SK-N-SH treated with all-trans-retinoic acid at 6 μM for 48 hours (cell line): ENCODE measurements around the gene MARK3.

ENCODE experiments used
- ATAC-seq: fragments of 200-7000 bp; cut with Tn5 transposase; 3 replicates; pipeline ENCODE4 v1.9.1; 2020; ENCODE audit warnings: mild to moderate bottlenecking, moderate library complexity
- ARNTL ChIP-seq: fragments of 450-650 bp; formaldehyde crosslinking; IDR thresholded peaks from 2 replicates; pipeline ENCODE4 v1.5.0; 2020; ENCODE audit warnings: low read depth, mild to moderate bottlenecking, moderate library complexity, borderline replicate concordance
- BACH2 ChIP-seq: fragments of 250-450 bp; sonication (Bioruptor Pico); IDR thresholded peaks from 2 replicates; pipeline ENCODE4 v1.9.0; 2021; ENCODE audit warnings: mild to moderate bottlenecking, borderline replicate concordance
- CSDC2 ChIP-seq: fragments of 250-450 bp; sonication (Bioruptor Pico); IDR thresholded peaks from 2 replicates; pipeline ENCODE4 v1.5.0; 2020; ENCODE audit warnings: mild to moderate bottlenecking, moderate library complexity
- ESRRG ChIP-seq: fragments of 250-450 bp; sonication (Bioruptor Pico); IDR thresholded peaks from 2 replicates; pipeline ENCODE4 v1.6.1; 2021; ENCODE audit warnings: mild to moderate bottlenecking
- ISL1 ChIP-seq: fragments of 250-450 bp; sonication (Bioruptor Pico); IDR thresholded peaks from 2 replicates; pipeline ENCODE4 v2.1.2; 2022; ENCODE audit warnings: mild to moderate bottlenecking, moderate library complexity
- PPARA ChIP-seq: fragments of 250-450 bp; sonication (Bioruptor Pico); IDR thresholded peaks from 2 replicates; pipeline ENCODE4 v1.5.0; 2020; ENCODE audit warnings: mild to moderate bottlenecking, borderline replicate concordance
- RARB ChIP-seq: fragments of 250-450 bp; sonication (Bioruptor Pico); IDR thresholded peaks from 2 replicates; pipeline ENCODE4 v1.8.0; 2021; ENCODE audit warnings: mild to moderate bottlenecking, moderate library complexity
- SNAI2 ChIP-seq: fragments of 250-450 bp; sonication (Bioruptor Pico); IDR thresholded peaks from 2 replicates; pipeline ENCODE4 v1.5.0; 2020; ENCODE audit warnings: mild to moderate bottlenecking, moderate library complexity
- TCF4 ChIP-seq: fragments of 250-450 bp; sonication (Bioruptor Pico); IDR thresholded peaks from 2 replicates; pipeline ENCODE4 v1.8.0; 2021; ENCODE audit warnings: mild to moderate bottlenecking, moderate library complexity, borderline replicate concordance
- ZC3H10 ChIP-seq: fragments of 250-450 bp; sonication (Bioruptor Pico); IDR thresholded peaks from 2 replicates; pipeline ENCODE4 v1.5.1; 2021; ENCODE audit warnings: mild to moderate bottlenecking, moderate library complexity
- ZFP3 ChIP-seq: fragments of 250-450 bp; sonication (Bioruptor Pico); IDR thresholded peaks from 2 replicates; pipeline ENCODE4 v1.5.0; 2020; ENCODE audit warnings: mild to moderate bottlenecking, moderate library complexity
- ZFP30 ChIP-seq: fragments of 450-650 bp; formaldehyde crosslinking; IDR thresholded peaks from 2 replicates; pipeline ENCODE4 v1.5.0; 2022; ENCODE audit warnings: mild to moderate bottlenecking, moderate library complexity
- ZNF565 ChIP-seq: fragments of 450-650 bp; formaldehyde crosslinking; conservative IDR thresholded peaks from 2 replicates; pipeline ENCODE4 v1.5.0; 2020; ENCODE audit warnings: low read depth, mild to moderate bottlenecking, moderate library complexity
- ZNF70 ChIP-seq: fragments of 450-650 bp; formaldehyde crosslinking; IDR thresholded peaks from 2 replicates; pipeline ENCODE4 v1.5.0; 2020; ENCODE audit warnings: mild to moderate bottlenecking, moderate library complexity
- ZNF8 ChIP-seq: fragments of 450-650 bp; formaldehyde crosslinking; IDR thresholded peaks from 2 replicates; pipeline ENCODE4 v1.5.0; 2020; ENCODE audit warnings: mild to moderate bottlenecking, moderate library complexity
- TF ChIP-seq, protein P1 (sequence below): fragments of 250-450 bp; sonication (Bioruptor Pico); IDR thresholded peaks from 2 replicates; pipeline ENCODE4 v1.5.1; 2020; ENCODE audit warnings: low read depth, mild to moderate bottlenecking, moderate library complexity
- TF ChIP-seq, protein P2 (sequence below): fragments of 250-450 bp; sonication (Bioruptor Pico); IDR thresholded peaks from 2 replicates; pipeline ENCODE4 v1.8.0; 2021; ENCODE audit warnings: low read depth, mild to moderate bottlenecking, moderate library complexity, borderline replicate concordance
- TF ChIP-seq, protein P3 (sequence below): fragments of 250-450 bp; sonication (Bioruptor Pico); IDR thresholded peaks from 2 replicates; pipeline ENCODE4 v1.5.1; 2021; ENCODE audit warnings: mild to moderate bottlenecking, moderate library complexity
- TF ChIP-seq, protein P4 (sequence below): fragments of 250-450 bp; sonication (Bioruptor Pico); IDR thresholded peaks from 2 replicates; pipeline ENCODE4 v1.5.0; 2020; ENCODE audit warnings: mild to moderate bottlenecking, moderate library complexity
- TF ChIP-seq, protein P5 (sequence below): fragments of 250-450 bp; sonication (Bioruptor Pico); IDR thresholded peaks from 2 replicates; pipeline ENCODE4 v1.8.0; 2020; ENCODE audit warnings: mild to moderate bottlenecking, moderate library complexity, borderline replicate concordance

Gene MARK3

DNA sequence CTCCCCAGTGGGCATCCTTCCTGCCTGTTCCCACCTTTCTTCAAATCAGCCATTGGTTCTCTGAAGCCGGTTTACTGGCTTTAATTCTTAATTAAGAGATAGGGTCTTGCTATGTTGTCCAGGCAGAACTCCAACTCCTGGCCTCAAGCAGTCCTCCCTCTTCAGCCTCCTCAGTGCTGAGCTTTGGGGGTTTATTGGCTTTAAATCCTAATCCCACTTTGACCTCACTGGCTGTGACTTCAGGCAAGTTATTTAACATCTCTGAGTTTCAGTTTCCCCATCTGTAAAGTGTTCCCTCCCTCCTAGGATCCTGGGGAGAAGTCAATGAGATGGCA, 141.7 kb downstream of the MARK3 start:
- TF ChIP-seq TCF4 (CRISPR knock-in tag) = no peak
- TF ChIP-seq PPARA (CRISPR knock-in tag) = no peak
- no peak for TF ChIP-seq ZNF70 (CRISPR knock-in tag)
- TF ChIP-seq, protein P1, sequence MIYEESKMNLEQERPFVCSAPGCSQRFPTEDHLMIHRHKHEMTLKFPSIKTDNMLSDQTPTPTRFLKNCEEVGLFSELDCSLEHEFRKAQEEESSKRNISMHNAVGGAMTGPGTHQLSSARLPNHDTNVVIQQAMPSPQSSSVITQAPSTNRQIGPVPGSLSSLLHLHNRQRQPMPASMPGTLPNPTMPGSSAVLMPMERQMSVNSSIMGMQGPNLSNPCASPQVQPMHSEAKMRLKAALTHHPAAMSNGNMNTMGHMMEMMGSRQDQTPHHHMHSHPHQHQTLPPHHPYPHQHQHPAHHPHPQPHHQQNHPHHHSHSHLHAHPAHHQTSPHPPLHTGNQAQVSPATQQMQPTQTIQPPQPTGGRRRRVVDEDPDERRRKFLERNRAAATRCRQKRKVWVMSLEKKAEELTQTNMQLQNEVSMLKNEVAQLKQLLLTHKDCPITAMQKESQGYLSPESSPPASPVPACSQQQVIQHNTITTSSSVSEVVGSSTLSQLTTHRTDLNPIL (CRISPR knock-in tag) = no peak
- TF ChIP-seq ZFP3 (CRISPR knock-in tag) = no peak
- no peak for TF ChIP-seq ISL1 (CRISPR knock-in tag)
- TF ChIP-seq ESRRG (CRISPR knock-in tag) = no peak
- TF ChIP-seq, all 23 proteins: peak for 0
- ATAC-seq = no peak

DNA sequence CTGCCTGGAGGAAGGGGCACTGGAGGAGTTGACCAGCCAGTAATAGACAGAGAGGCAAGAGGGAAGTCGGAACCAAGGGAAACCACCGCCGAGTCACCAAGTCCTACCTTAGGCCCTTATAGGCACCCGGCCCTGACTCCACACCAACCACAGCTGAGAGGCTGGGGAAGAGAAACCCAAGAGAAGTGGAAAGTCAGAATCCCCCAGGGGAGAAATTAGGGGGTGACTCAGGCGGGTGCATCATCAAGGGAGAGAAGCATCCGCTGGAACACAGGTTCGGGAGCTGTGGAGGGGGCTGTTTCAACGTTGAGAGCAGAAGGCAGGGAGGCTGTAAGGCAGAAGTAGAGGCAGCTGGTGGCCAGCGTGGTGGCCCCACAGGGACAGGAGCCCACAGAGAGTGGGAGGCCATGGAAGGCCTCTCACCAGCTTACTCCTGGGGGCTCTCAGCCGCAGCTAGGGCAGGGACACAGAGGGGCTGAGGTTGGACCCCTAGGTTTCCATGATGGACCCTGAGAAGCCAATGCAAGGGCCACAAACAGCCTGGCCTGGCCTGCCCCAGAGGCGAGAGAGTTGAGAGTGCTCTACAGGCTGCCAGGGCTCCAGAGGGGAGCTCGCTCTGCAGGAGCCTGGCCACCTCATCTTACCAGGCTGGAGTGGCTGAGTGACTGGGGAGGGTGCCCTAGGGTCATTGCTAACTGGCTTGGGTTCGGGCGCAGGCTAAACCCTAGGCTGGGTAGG, 142.4 kb downstream of the MARK3 start:
- ATAC-seq = no peak
- TF ChIP-seq ZC3H10 (CRISPR knock-in tag) (no peak), ISL1 (CRISPR knock-in tag) (no peak), TCF4 (CRISPR knock-in tag) (no peak)

DNA sequence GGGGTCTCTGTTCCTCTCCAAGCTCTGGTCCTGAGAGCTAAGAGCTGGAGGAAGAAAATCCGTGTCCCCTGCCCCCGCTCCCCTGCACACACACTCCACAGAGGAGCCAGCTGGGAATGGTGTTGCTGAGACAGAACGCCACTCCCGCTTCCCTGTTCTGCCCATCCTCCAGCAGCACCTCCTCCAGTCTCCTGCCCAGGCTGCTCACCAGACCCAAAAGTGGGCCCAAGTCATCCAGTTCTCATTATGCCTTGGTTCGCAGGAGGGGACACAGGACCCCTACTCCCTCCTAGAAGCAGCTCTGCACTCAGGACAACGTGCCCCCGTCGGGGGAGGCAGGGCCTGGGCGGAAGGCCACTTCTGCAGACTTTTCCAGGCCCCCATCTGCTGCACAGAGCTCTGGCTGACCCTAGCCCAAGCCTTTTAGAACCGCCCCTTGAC, 143.0 kb downstream of the MARK3 start:
- ATAC-seq = peak; percentile 6; the same call in 1 of the 3 replicates
- no peak for TF ChIP-seq SNAI2 (CRISPR knock-in tag)
- no peak for TF ChIP-seq BACH2 (CRISPR knock-in tag)
- TF ChIP-seq, protein P2, sequence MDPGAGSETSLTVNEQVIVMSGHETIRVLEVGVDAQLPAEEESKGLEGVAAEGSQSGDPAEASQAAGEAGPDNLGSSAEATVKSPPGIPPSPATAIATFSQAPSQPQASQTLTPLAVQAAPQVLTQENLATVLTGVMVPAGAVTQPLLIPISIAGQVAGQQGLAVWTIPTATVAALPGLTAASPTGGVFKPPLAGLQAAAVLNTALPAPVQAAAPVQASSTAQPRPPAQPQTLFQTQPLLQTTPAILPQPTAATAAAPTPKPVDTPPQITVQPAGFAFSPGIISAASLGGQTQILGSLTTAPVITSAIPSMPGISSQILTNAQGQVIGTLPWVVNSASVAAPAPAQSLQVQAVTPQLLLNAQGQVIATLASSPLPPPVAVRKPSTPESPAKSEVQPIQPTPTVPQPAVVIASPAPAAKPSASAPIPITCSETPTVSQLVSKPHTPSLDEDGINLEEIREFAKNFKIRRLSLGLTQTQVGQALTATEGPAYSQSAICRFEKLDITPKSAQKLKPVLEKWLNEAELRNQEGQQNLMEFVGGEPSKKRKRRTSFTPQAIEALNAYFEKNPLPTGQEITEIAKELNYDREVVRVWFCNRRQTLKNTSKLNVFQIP (CRISPR knock-in tag) = no peak
- no peak for TF ChIP-seq TCF4 (CRISPR knock-in tag)
- no peak for TF ChIP-seq RARB (CRISPR knock-in tag)
- TF ChIP-seq ZNF565 (CRISPR knock-in tag) = no peak
- no peak for TF ChIP-seq ARNTL (CRISPR knock-in tag)
- TF ChIP-seq, protein P3, sequence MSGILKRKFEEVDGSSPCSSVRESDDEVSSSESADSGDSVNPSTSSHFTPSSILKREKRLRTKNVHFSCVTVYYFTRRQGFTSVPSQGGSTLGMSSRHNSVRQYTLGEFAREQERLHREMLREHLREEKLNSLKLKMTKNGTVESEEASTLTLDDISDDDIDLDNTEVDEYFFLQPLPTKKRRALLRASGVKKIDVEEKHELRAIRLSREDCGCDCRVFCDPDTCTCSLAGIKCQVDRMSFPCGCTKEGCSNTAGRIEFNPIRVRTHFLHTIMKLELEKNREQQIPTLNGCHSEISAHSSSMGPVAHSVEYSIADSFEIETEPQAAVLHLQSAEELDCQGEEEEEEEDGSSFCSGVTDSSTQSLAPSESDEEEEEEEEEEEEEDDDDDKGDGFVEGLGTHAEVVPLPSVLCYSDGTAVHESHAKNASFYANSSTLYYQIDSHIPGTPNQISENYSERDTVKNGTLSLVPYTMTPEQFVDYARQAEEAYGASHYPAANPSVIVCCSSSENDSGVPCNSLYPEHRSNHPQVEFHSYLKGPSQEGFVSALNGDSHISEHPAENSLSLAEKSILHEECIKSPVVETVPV = no peak

DNA sequence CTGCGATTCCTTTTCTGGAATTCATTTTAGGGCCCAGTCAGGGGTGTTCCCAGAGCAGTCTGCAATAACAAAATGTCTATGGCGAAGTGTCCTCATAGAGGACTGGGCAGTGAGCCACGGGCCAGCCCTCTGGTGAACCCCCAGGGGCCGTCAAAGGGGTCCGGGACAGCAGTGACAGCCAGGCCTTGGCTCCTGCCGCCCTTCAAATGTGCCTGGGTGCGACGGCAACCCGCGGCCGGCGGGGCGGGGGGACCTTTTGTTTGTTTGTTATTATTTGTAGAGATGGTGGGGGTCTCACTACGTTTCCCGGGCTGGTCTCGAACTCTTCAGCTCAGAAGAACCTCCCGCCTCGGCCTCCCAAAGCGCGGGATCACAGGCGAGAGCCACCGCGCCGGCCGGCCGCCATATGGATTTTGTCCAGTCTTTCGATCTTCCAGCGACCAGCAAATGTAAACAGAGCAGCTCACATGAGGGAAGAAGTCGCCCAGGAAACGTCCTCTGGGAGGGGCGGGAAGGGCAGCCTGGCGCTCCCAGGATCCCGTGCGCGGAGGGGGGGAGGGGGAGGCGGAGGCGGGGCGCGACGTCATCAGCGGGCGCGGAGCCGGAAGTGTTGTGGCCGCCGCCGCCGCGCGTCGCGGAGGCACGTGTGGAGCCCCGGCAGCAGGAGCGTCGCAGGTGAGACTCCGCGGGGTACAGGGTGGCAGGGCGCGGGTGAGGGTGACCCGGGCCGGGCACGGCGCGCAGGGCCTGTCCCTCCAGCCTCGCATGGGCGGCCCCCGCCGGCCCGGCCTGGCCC, 143.6 kb downstream of the MARK3 start, which contains the start of gene TRMT61A:
TSS of gene TRMT61A (plus strand) at position 610 of the 796 bp plus-strand sequence. CDS start 783 bp downstream, outside the sequence.
- TF ChIP-seq PPARA (CRISPR knock-in tag) (no peak), ZNF8 (CRISPR knock-in tag) (no peak), ZFP3 (CRISPR knock-in tag) (no peak), BACH2 (CRISPR knock-in tag) (no peak), ZC3H10 (CRISPR knock-in tag) (no peak), SNAI2 (CRISPR knock-in tag) (no peak), ISL1 (CRISPR knock-in tag) (no peak), TCF4 (CRISPR knock-in tag) (no peak), ZFP30 (no peak), ESRRG (CRISPR knock-in tag) (no peak), ZNF70 (CRISPR knock-in tag) (no peak), CSDC2 (CRISPR knock-in tag) (no peak)
- TF ChIP-seq, protein P4, sequence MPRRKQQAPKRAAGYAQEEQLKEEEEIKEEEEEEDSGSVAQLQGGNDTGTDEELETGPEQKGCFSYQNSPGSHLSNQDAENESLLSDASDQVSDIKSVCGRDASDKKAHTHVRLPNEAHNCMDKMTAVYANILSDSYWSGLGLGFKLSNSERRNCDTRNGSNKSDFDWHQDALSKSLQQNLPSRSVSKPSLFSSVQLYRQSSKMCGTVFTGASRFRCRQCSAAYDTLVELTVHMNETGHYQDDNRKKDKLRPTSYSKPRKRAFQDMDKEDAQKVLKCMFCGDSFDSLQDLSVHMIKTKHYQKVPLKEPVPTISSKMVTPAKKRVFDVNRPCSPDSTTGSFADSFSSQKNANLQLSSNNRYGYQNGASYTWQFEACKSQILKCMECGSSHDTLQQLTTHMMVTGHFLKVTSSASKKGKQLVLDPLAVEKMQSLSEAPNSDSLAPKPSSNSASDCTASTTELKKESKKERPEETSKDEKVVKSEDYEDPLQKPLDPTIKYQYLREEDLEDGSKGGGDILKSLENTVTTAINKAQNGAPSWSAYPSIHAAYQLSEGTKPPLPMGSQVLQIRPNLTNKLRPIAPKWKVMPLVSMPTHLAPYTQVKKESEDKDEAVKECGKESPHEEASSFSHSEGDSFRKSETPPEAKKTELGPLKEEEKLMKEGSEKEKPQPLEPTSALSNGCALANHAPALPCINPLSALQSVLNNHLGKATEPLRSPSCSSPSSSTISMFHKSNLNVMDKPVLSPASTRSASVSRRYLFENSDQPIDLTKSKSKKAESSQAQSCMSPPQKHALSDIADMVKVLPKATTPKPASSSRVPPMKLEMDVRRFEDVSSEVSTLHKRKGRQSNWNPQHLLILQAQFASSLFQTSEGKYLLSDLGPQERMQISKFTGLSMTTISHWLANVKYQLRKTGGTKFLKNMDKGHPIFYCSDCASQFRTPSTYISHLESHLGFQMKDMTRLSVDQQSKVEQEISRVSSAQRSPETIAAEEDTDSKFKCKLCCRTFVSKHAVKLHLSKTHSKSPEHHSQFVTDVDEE (CRISPR knock-in tag) = no peak
- TF ChIP-seq, protein P5, sequence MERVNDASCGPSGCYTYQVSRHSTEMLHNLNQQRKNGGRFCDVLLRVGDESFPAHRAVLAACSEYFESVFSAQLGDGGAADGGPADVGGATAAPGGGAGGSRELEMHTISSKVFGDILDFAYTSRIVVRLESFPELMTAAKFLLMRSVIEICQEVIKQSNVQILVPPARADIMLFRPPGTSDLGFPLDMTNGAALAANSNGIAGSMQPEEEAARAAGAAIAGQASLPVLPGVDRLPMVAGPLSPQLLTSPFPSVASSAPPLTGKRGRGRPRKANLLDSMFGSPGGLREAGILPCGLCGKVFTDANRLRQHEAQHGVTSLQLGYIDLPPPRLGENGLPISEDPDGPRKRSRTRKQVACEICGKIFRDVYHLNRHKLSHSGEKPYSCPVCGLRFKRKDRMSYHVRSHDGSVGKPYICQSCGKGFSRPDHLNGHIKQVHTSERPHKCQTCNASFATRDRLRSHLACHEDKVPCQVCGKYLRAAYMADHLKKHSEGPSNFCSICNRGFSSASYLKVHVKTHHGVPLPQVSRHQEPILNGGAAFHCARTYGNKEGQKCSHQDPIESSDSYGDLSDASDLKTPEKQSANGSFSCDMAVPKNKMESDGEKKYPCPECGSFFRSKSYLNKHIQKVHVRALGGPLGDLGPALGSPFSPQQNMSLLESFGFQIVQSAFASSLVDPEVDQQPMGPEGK = no peak
- TF ChIP-seq, protein P3 = no peak
- TF ChIP-seq, all 23 proteins: peak for 0
- peak; percentile 86 for ATAC-seq
